Placental epithelial cell (primary cell): Measurements from ENCODE around the gene KLF2. TPM values are rescaled to one million over a fixed set of nuclear protein-coding genes. Genes with fewer than 3 reads are reported as not detected.

Source experiments
- total RNA-seq: library from RNA; depleted of rRNA; stranded (reverse); fragments of >200 nt; gene quantifications from 2 replicates; pipeline ENCODE4 v1.2.3, GENCODE V29; 2012

KLF2 gene
- total RNA-seq, result 0.87 and 3.5 TPM in 2 replicates

GRCh38 chr19:16324384-16325160 lies at the start of gene KLF2:
Gene KLF2, plus strand, starts transcription at chr19:16324826. Its CDS starts 98 bp downstream, at chr19:16324924.

Other genes starting within 250 kb of the KLF2 start
- gene TPM4, start 248.3 kb upstream of the KLF2 start, total RNA-seq, result 314 and 624 TPM in 2 replicates
- 61.6 and 86.1 TPM in 2 replicates for gene RAB8A, start 212.9 kb upstream of the KLF2 start, total RNA-seq
- not detected in 2 replicates for gene HSH2D, start 181.1 kb upstream of the KLF2 start, total RNA-seq
- not detected in 2 replicates for gene CIB3, start 151.3 kb upstream of the KLF2 start, total RNA-seq
- gene FAM32A, start 139.4 kb upstream of the KLF2 start, total RNA-seq, result 94.2 and 96.3 TPM in 2 replicates
- 45.1 and 66.6 TPM in 2 replicates for gene AP1M1, start 126.9 kb upstream of the KLF2 start, total RNA-seq
- gene EPS15L1, start 147.1 kb downstream of the KLF2 start, total RNA-seq, result 7.9 and 8.2 TPM in 2 replicates
- 0.79 TPM in 1 of 2 replicates, not detected in the other for gene CALR3, start 171.3 kb downstream of the KLF2 start, total RNA-seq
- 3.4 and 5.5 TPM in 2 replicates for gene C19orf44, start 171.6 kb downstream of the KLF2 start, total RNA-seq
- gene CHERP, start 217.6 kb downstream of the KLF2 start, total RNA-seq, result 7.4 and 11.8 TPM in 2 replicates
- 35.3 and 48.6 TPM in 2 replicates for gene SLC35E1, start 247.6 kb downstream of the KLF2 start, total RNA-seq